Measurements from ENCODE around the gene MRPL57. TPM values are rescaled to one million over a fixed set of nuclear protein-coding genes. Genes with fewer than 3 reads are reported as not detected.

The MRPL57 gene
- total RNA-seq, result 39.8 and 42.7 TPM in 2 replicates

GRCh38 chr13:21176215-21176981 is at the start of gene MRPL57, which contains the start of gene SKA3:
MRPL57 (plus strand) TSS chr13:21176658; CDS start chr13:21176917, 259 bp downstream.
SKA3 (minus strand) TSS chr13:21176552; CDS start chr13:21176477, 75 bp downstream.

Other genes starting within 250 kb of the MRPL57 start
- gene LATS2, start 115.1 kb upstream of the MRPL57 start, total RNA-seq, result 13.4 and 37.8 TPM in 2 replicates
- 42.8 and 55.4 TPM in 2 replicates for gene SAP18, start 36.5 kb upstream of the MRPL57 start, total RNA-seq
- gene SKA3, start 106 bp upstream of the MRPL57 start, total RNA-seq, result 1.9 and 23.5 TPM in 2 replicates

Data from mesangial cell (primary cell).